CD1c-positive myeloid dendritic cell (primary cell): ENCODE results near the gene LDHD.
"Not testable (repeated sequence)": the region's sequence is repeated elsewhere in the genome, so short reads cannot be mapped to it uniquely, and the experiment has no call there.

ENCODE experiments used
- DNase-seq: peaks from one replicate; pipeline ENCODE4 v3.0.0-alpha.2; 2016; ENCODE audit errors: extremely low spot score

The LDHD gene

DNA sequence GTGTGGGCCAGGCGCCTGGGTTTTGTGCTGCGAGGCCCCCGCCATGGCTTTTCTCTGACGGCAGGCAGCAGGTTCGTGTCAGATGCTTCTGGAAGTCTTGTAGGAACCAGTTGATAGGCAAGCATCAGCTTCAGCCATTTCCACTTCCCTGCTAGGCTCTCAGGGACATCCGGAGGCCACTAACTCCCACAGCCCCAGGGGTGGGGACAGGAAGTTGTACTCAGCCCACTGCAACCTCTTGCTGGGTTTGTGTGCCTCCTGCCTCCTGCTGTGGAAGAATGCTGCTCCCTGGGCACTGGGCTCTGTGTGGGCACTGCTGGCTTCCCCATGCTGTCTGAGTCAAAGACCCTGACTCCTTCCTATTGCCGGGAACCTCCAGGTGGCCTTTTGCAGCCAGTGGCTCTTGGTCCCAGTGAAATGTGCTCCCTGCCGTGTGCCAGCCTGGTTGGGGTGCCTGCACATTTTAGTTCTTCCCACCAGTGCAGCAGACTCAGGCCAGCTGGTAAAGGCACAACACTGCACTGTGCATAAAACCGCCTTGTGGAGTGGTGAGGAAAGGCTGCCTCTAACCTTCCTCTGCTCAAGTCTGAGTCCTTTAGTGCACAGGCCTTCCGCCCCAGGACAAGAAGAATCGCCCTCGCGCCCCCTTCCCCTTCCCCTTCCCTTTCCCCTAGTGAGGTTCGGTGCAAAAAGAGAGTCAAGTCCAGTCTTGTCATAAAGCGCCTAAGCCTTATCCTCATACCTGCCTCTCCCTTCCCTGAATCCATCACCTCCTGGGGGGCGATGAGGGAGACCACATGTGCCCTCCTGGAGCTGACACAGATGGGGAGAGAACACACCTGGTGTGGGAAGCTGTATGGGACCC is 16.6 kb downstream of the LDHD start:
- peak; percentile 79 for DNase-seq

- no peak for DNase-seq
These were observed 17.4 kb downstream of the LDHD start for GRCh38 chr16:75099075-75099667.

- DNase-seq: no peak
These were observed 18.4 kb downstream of the LDHD start for GRCh38 chr16:75097941-75098901.

DNA sequence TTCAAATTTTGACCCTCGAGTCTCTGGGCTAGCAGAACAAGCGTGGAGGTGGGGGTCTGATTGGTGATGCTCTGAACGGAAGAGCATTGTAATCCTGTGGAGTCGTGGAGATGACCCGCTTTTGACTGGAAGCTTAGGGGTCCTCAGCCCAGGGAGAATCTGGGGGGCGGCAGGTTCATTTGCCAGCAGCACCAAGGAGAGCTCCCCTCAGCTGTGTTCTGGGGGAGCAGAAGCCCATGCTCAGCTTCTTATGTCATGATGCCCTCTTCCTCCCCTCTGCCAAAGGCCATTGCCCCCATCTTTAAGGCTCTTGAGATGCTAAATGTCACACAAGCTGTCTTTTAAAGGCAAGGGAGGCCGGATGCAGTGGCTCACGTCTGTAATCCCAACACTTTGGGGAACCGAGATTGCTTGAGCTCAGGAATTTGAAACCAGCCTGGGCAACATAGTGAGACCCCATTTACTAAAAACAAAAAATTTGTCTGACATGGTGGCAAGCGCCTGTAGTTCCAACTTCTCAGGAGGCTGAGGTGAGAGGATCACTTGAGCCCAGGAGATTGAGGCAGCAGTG is 19.3 kb downstream of the LDHD start:
- no peak for DNase-seq

DNA sequence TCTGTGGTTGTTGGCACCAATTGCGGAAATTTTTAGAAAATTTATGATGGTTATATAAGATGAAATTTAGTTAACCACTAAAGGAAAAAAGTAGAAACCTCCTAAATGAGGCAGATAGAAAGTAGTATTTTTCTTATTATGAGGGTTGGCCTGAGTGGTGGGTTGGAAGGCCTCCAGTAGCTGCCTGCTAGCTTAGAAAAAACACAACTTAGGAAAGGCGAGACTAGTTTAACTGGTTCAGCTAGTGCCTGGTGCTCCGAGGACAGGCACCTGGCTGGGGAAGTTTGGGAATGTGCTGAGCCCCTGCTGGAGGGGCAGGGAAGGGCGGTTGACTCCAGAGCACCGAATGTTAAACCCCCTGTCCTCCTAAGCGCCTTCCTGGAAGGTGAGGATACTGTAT is 19.9 kb downstream of the LDHD start:
- no peak for DNase-seq

DNA sequence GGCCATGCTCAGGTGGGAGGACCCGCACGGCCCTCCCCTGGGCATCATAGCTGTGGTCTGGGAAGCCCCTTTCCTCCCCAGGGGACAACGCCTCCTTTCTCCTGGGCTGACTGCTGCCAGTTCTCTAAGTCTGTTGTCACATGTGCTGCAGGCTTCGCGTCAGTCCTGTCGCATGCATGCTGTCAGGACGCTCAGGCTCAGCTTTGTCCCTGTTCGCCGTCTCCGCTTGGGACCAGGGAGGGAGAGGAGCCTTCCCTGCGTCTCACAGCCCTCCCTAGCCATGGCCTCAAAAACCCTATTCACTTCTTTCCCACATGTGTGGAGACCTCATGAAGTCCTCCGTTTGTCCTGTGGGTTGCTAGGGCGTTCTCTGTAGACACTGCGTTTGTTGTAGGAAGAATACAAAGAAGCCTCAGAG is 21.4 kb downstream of the LDHD start:
- no peak for DNase-seq

- no peak for DNase-seq
These were observed 22.7 kb downstream of the LDHD start for GRCh38 chr16:75093598-75094540.

- DNase-seq: no peak
These were observed 23.8 kb downstream of the LDHD start for GRCh38 chr16:75092777-75093176.

GRCh38 chr16:75091619-75092018 is 25.0 kb downstream of the LDHD start:
- DNase-seq: not testable (repeated sequence)

DNA sequence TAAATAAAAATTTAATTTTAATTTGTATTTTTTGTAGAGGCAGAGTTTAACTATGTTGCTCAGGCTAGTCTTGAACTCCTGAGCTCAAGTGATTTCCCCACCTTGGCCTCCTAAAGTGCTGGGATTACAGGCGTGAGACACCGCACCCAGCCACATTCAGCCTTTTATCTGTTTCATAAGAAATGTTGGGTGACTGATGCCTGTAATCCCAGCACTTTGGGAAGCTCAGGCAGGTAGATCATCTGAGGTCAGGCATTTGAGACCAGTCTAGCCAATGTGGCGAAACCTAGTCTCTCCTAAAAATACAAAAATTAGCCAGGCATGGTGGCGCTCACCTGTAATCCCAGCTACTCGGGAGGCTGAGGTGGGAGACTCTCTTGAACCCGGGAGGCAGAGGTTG is 25.7 kb downstream of the LDHD start:
- DNase-seq: not testable (repeated sequence)

- DNase-seq: no peak
These were observed 26.9 kb downstream of the LDHD start for GRCh38 chr16:75089486-75090202.

- DNase-seq: no peak
These were observed 27.6 kb downstream of the LDHD start for GRCh38 chr16:75088934-75089333.

GRCh38 chr16:75088216-75088615 is 28.4 kb downstream of the LDHD start:
- DNase-seq: no peak

DNA sequence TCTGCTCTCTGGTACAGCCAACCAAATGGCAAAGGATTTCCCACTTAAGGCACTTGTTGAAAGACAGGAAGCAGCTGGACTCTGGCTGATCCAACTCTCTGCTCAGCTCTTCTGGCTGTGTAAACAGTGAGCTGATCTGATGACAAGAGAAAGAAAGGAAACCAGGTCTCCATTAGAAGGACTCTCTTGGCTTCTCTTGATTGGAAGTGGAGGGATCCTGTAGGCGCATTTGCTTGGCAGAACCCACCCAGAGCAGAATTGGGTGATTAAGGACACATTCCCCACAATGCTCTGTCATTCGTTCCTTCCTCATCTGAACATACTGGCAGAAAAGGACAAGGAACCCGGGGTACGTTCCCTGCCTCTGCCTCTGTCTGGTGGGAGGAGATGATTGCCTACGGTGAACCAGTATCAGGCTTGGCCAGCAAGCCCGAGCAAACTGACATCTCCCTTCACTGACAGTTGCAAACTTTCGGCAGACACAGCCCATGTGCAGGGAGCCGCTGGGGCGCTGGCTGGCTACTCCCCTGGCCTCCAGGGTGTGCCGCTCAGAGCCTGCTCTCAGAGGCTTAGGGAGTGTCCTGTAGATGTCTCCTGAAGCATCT is 29.1 kb downstream of the LDHD start:
- no peak for DNase-seq

- no peak for DNase-seq
These were observed 29.7 kb downstream of the LDHD start for GRCh38 chr16:75086688-75087374.

- no peak for DNase-seq
These were observed 30.3 kb downstream of the LDHD start for GRCh38 chr16:75086281-75086680.

GRCh38 chr16:75085556-75085955 is 31.0 kb downstream of the LDHD start:
- no peak for DNase-seq

DNA sequence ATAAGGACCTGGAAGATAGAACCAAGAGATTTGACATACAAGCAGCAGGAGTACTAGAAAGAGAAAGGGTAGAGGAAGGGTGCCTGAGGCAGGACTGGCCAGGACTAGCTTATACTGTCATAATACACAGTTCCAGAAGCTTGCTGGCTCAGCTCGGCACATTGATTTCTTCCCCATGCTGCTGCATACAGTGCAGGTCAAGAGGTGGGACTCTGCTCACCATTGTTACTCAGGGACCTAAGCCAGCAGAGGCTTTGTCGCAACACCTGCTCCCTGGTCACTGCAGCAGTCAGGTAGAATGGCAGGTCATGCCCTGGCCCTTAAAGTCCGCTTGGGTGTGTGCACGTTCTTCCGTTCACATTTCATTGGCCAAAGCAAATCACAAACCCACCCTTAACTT is 32.8 kb downstream of the LDHD start:
- no peak for DNase-seq
